GM12878 (cell line): Measurements from ENCODE around the gene PABPN1. TPM values are rescaled to one million over a fixed set of nuclear protein-coding genes. Genes with fewer than 3 reads are reported as not detected.

Experiments used
- CUX1 ChIP-seq: IDR thresholded peaks from 2 replicates; pipeline ENCODE4 v1.6.1; 2012; ENCODE audit warnings: improper control_type of control experiment, low read depth, low read length; ENCODE audit not compliant: insufficient replicate concordance
- HDAC2 ChIP-seq: fragments of 200-600 bp; sonication (generic); IDR thresholded peaks from 2 replicates; pipeline ENCODE4 v1.6.1; 2017
- IRF4 ChIP-seq: IDR thresholded peaks from 2 replicates; pipeline ENCODE4 v1.6.1; 2011; ENCODE audit warnings: low read depth, low read length
- JUND ChIP-seq: IDR thresholded peaks from 2 replicates; pipeline ENCODE4 v1.6.1; 2012; ENCODE audit warnings: low read depth, mild to moderate bottlenecking, low read length, improper control_type of control experiment, moderate library complexity
- NBN ChIP-seq: fragments of 450-650 bp; IDR thresholded peaks from 2 replicates; pipeline ENCODE4 v1.6.1; 2016
- NFYB ChIP-seq: IDR thresholded peaks from 2 replicates; pipeline ENCODE4 v1.6.1; 2011; ENCODE audit warnings: low read depth, mild to moderate bottlenecking, low read length, improper control_type of control experiment, moderate library complexity; ENCODE audit not compliant: insufficient read depth
- NR2C1 ChIP-seq: fragments of 450-650 bp; IDR thresholded peaks from 2 replicates; pipeline ENCODE4 v1.6.1; 2017; ENCODE audit warnings: antibody characterized with exemption, mild to moderate bottlenecking, moderate library complexity
- PAX5 ChIP-seq: IDR thresholded peaks from 2 replicates; pipeline ENCODE4 v1.6.1; 2011; ENCODE audit warnings: low read depth, low read length, borderline replicate concordance
- PKNOX1 ChIP-seq: fragments of 450-650 bp; IDR thresholded peaks from 2 replicates; pipeline ENCODE4 v1.6.1; 2016; ENCODE audit warnings: mild to moderate bottlenecking
- RAD21 ChIP-seq: IDR thresholded peaks from 2 replicates; pipeline ENCODE4 v1.6.1; 2011; ENCODE audit warnings: mild to moderate bottlenecking, low read depth, low read length, moderate library complexity; ENCODE audit not compliant: insufficient read depth
- RAD51 ChIP-seq: fragments of 450-650 bp; IDR thresholded peaks from 2 replicates; pipeline ENCODE4 v1.6.1; 2016; ENCODE audit warnings: moderate library complexity, mild to moderate bottlenecking, inconsistent platforms
- RELA ChIP-seq: fragments of 450-650 bp; IDR thresholded peaks from 2 replicates; pipeline ENCODE4 v1.8.0; 2014; ENCODE audit warnings: borderline replicate concordance; ENCODE audit not compliant: partially characterized antibody
- STAT1 ChIP-seq: fragments of 450-650 bp; conservative IDR thresholded peaks from 2 replicates; pipeline ENCODE4 v1.6.1; 2014; ENCODE audit warnings: antibody characterized with exemption, mild to moderate bottlenecking
- TCF12 ChIP-seq: IDR thresholded peaks from 2 replicates; pipeline ENCODE4 v1.6.1; 2011; ENCODE audit warnings: low read depth, mild to moderate bottlenecking, low read length
- TCF7 ChIP-seq: IDR thresholded peaks from 2 replicates; pipeline ENCODE4 v1.6.1; 2014; ENCODE audit warnings: antibody characterized with exemption, borderline replicate concordance
- WRNIP1 ChIP-seq: IDR thresholded peaks from 2 replicates; pipeline ENCODE4 v1.6.1; 2011; ENCODE audit warnings: low read depth, low read length, improper control_type of control experiment, borderline replicate concordance
- YY1 ChIP-seq: IDR thresholded peaks from 2 replicates; pipeline ENCODE4 v1.6.1; 2011; ENCODE audit warnings: low read depth, mild to moderate bottlenecking, low read length
- ZNF207 ChIP-seq: fragments of 450-650 bp; IDR thresholded peaks from 2 replicates; pipeline ENCODE4 v1.6.1; 2014; ENCODE audit warnings: antibody characterized with exemption, mild to moderate bottlenecking, borderline replicate concordance
- ZNF217 ChIP-seq: fragments of 450-650 bp; IDR thresholded peaks from 2 replicates; pipeline ENCODE4 v1.6.1; 2017; ENCODE audit warnings: antibody characterized with exemption, mild to moderate bottlenecking
- polyA plus RNA-seq, 11 experiments: library from polyadenylated mRNA; depleted of rRNA in 4 of 11; unstranded in 6 of 11; stranded (reverse) in 5 of 11; fragments of >200 nt; fragmentation: Nextera tagmentation in 4 of 11; fragmentation: Illumina TruSeq in 1 of 11; extraction: Ambion mirVana in 4 of 11; extraction: Trizol in 1 of 11; gene quantifications; 1 replicate in 1 of 11; 2 replicates in 10 of 11; pipeline versions ENCODE4 v1.2.1 to v1.2.3, GENCODE V29; 2011 to 2016; ENCODE audit warnings: inconsistent platforms in 2 of 11, missing spikeins in 2 of 11, low read depth in 1 of 11
- total RNA-seq, 4 experiments: library from RNA; depleted of rRNA in 3 of 4; stranded (reverse); fragments of >200 nt in 3 of 4; fragmentation: Illumina TruSeq in 1 of 4; extraction: Trizol in 1 of 4; gene quantifications; 2 replicates each; pipeline versions ENCODE4 v1.2.1 to v1.2.3, GENCODE V29; 2013 to 2021

Gene PABPN1
- total and polyA plus RNA-seq, 10 of the 15 experiments (the other 5 are each of a cell fraction or from before 2014, with no cell fraction given) = 31.3 to 248 (median 103) TPM

- peak; percentile 27; the same call in 1 of the 2 replicates for TF ChIP-seq IRF4
- TF ChIP-seq TCF12 = no peak
- TF ChIP-seq TCF7 = no peak
- peak; percentile 100 for TF ChIP-seq PKNOX1
- TF ChIP-seq PAX5 = no peak; the same call in 1 of the 2 replicates
- no peak for TF ChIP-seq JUND
- peak; percentile 92 for TF ChIP-seq NBN
- peak; percentile 98 for TF ChIP-seq YY1
- TF ChIP-seq ZNF217 = no peak
- TF ChIP-seq RAD51 = peak; percentile 98
- no peak; the same call in none of the 2 replicates for TF ChIP-seq NFYB
- TF ChIP-seq HDAC2 = no peak
- TF ChIP-seq RAD21 = no peak
- TF ChIP-seq WRNIP1 = no peak
- TF ChIP-seq STAT1 = no peak
- no peak; the same call in 1 of the 2 replicates for TF ChIP-seq ZNF207
- TF ChIP-seq CUX1 = peak; percentile 53
- no peak for TF ChIP-seq RELA
- TF ChIP-seq NR2C1 = peak; percentile 91
- TF ChIP-seq, all 136 proteins: peak for 66
These were observed at the start of gene PABPN1 (continued) for GRCh38 chr14:23320584-23321571.
